ENCODE results near the gene GID8. TPM values are rescaled to one million over a fixed set of nuclear protein-coding genes. Genes with fewer than 3 reads are reported as not detected.

GID8 gene
- total RNA-seq, 4 donors from 2014 or later: 16.4 to 48.6 (median 40.0) TPM

GRCh38 chr20:62907384-62908317 lies 30.3 kb upstream of the GID8 start:
- Histone ChIP-seq H3K4me1 (no peaks in the 10 kb centered on the region), H3K27ac (no peak overlapping the region), H3K36me3 (no peaks in the 10 kb centered on the region), H3K9me3 (no peaks in the 10 kb centered on the region), H3K27me3 (no peaks in the 10 kb centered on the region), H3K4me3 (no peak overlapping the region)
- no peak for DNase-seq
- TF ChIP-seq CTCF (IDR thresholded peaks at IDR 0.05) (peak in 1 of 4 experiments; percentile 16), POLR2A (IDR thresholded peaks at IDR 0.05) (no peak)
- intact Hi-C loops (cut with DNase I; ENCODE audit: low total_unique reads): no loop called here

- DNase-seq: no peak
- Histone ChIP-seq H3K27me3 (no peaks in the 10 kb centered on the region), H3K4me3 (no peak overlapping the region), H3K9me3 (no peaks in the 10 kb centered on the region), H3K27ac (no peak overlapping the region), H3K4me1 (peaks cover 0 to 6% of the 10 kb centered on the region in 2 donors), H3K36me3 (no peaks in the 10 kb centered on the region)
- TF ChIP-seq CTCF (IDR thresholded peaks at IDR 0.05) (no peak), POLR2A (IDR thresholded peaks at IDR 0.05) (no peak)
- intact Hi-C loops (cut with DNase I; ENCODE audit: low total_unique reads): no loop called here
Measured at GRCh38 chr20:62908971-62909791, 28.8 kb upstream of the GID8 start.

GRCh38 chr20:62910217-62910766 lies 27.7 kb upstream of the GID8 start:
- Histone ChIP-seq H3K4me1 (peaks cover 0 to 6% of the 10 kb centered on the region in 2 donors), H3K4me3 (no peak overlapping the region), H3K27me3 (no peaks in the 10 kb centered on the region), H3K36me3 (no peaks in the 10 kb centered on the region), H3K27ac (no peak overlapping the region), H3K9me3 (no peaks in the 10 kb centered on the region)
- intact Hi-C loops (cut with DNase I; ENCODE audit: low total_unique reads): no loop called here
- DNase-seq: no peak
- TF ChIP-seq POLR2A (IDR thresholded peaks at IDR 0.05) (no peak), CTCF (IDR thresholded peaks at IDR 0.05) (no peak)

- Histone ChIP-seq H3K4me3 (no peak overlapping the region), H3K9me3 (no peaks in the 10 kb centered on the region), H3K36me3 (no peaks in the 10 kb centered on the region), H3K4me1 (peaks cover 0 to 6% of the 10 kb centered on the region in 2 donors), H3K27ac (no peak overlapping the region), H3K27me3 (no peaks in the 10 kb centered on the region)
- TF ChIP-seq CTCF (IDR thresholded peaks at IDR 0.05) (no peak), POLR2A (IDR thresholded peaks at IDR 0.05) (no peak)
- DNase-seq: no peak
- intact Hi-C loops (cut with DNase I; ENCODE audit: low total_unique reads): no loop called here
Measured at GRCh38 chr20:62910777-62911497, 27.0 kb upstream of the GID8 start.

Data from uterus (tissue), 4 donors.